OCI-LY1 (cell line): ENCODE data around the gene CSH2.

ENCODE experiments used
- H2AFZ ChIP-seq: fragments of 200-600 bp; sonication (generic), shearing (Covaris generic); 2 replicates; pipeline ENCODE4 v1.6.0; 2014; ENCODE audit warnings: antibody characterized with exemption, mild to moderate bottlenecking, low read length
- H3F3A ChIP-seq: fragments of 200-600 bp; sonication (generic), shearing (Covaris generic); 2 replicates; pipeline ENCODE4 v1.6.0; 2014; ENCODE audit warnings: mild to moderate bottlenecking, antibody characterized with exemption, low read length, moderate library complexity; ENCODE audit not compliant: insufficient read depth
- H3K27ac ChIP-seq: fragments of 200-600 bp; sonication (generic); 2 replicates; pipeline ENCODE4 v1.5.1; 2014; ENCODE audit warnings: low read length, mixed run types, mild to moderate bottlenecking, low read depth; ENCODE audit not compliant: poor library complexity, severe bottlenecking
- H3K27me3 ChIP-seq: fragments of 200-600 bp; sonication (generic); 2 replicates; pipeline ENCODE4 v1.6.0; 2014; ENCODE audit warnings: antibody characterized with exemption, mild to moderate bottlenecking, low read length, moderate library complexity; ENCODE audit not compliant: insufficient read depth
- H3K36me3 ChIP-seq: fragments of 200-600 bp; sonication (generic); 2 replicates; pipeline ENCODE4 v1.6.1; 2014; ENCODE audit warnings: mild to moderate bottlenecking, antibody characterized with exemption, low read length, moderate library complexity, mixed read lengths; ENCODE audit not compliant: insufficient read depth
- H3K4me1 ChIP-seq: fragments of 200-600 bp; sonication (generic); 2 replicates; pipeline ENCODE4 v1.5.1; 2014; ENCODE audit warnings: mild to moderate bottlenecking, low read length, moderate library complexity; ENCODE audit not compliant: insufficient read depth, severe bottlenecking
- H3K4me2 ChIP-seq: fragments of 200-600 bp; sonication (generic), shearing (Covaris generic); 2 replicates; pipeline ENCODE4 v1.6.1; 2014; ENCODE audit warnings: low read length
- H3K4me3 ChIP-seq: fragments of 200-600 bp; sonication (generic); 2 replicates; pipeline ENCODE4 v1.5.1; 2014; ENCODE audit warnings: low read length, low read depth, mild to moderate bottlenecking, mixed read lengths; ENCODE audit not compliant: poor library complexity, severe bottlenecking
- H3K79me2 ChIP-seq: fragments of 200-600 bp; shearing (Covaris generic); 2 replicates; pipeline ENCODE4 v1.6.1; 2016; ENCODE audit warnings: mixed run types, low read length, mixed read lengths; ENCODE audit not compliant: insufficient read depth
- H3K9ac ChIP-seq: fragments of 200-600 bp; sonication (generic), shearing (Covaris generic); 2 replicates; pipeline ENCODE4 v1.6.1; 2014; ENCODE audit warnings: mild to moderate bottlenecking, low read length, mixed read lengths
- H3K9me2 ChIP-seq: fragments of 200-600 bp; sonication (generic), shearing (Covaris generic); 2 replicates; pipeline ENCODE4 v1.6.1; 2014; ENCODE audit warnings: low read depth, mild to moderate bottlenecking, low read length, mixed read lengths
- H3K9me3 ChIP-seq: fragments of 200-600 bp; shearing (Covaris generic); 2 replicates; pipeline ENCODE4 v1.6.1; 2014; ENCODE audit warnings: low read length, mixed read lengths
- H4K20me1 ChIP-seq: fragments of 200-600 bp; sonication (generic), shearing (Covaris generic); 2 replicates; pipeline ENCODE4 v1.6.0; 2016; ENCODE audit warnings: mild to moderate bottlenecking, low read length; ENCODE audit not compliant: insufficient read depth
- EZH2 ChIP-seq: fragments of 200-600 bp; sonication (generic), shearing (Covaris generic); IDR thresholded peaks from 2 replicates; pipeline ENCODE4 v1.8.0; 2017; ENCODE audit warnings: borderline replicate concordance, mixed run types, mild to moderate bottlenecking, antibody characterized with exemption, low read length, moderate library complexity, mixed read lengths
- TF ChIP-seq, protein P1 (sequence below): fragments of 200-600 bp; sonication (generic), shearing (Covaris generic); IDR thresholded peaks from 2 replicates; pipeline ENCODE4 v1.5.1; 2017; ENCODE audit warnings: mild to moderate bottlenecking, antibody characterized with exemption, low read length, moderate library complexity, mixed read lengths

The CSH2 gene

DNA sequence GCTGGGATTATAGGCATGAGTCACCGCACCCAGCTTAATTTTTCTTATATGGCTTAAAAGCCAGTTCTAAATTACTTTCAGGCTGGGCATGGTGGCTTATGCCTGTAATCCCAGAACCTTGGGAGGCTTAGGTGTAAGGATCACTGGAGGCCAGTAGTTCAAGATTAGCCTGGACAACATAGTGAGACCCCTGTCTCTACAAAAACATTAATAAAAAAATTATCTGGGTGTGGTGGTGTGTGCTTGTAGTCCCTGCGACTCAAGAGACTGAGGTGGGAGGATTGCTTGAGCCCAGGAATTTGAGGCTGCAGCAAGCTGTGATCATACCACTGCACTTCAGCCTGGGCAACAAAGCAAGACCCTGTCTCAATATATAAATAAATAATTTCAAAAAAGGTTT, 20.2 kb downstream of the CSH2 start:
- no peaks in the 10 kb centered on the region; the same call in 1 of the 2 replicates for H3K36me3 ChIP-seq
- H3K4me1 ChIP-seq: peaks cover 6% of the 10 kb centered on the region
- no peak overlapping the region for H3K4me3 ChIP-seq
- no peak overlapping the region for H3K27ac ChIP-seq
- H2AFZ ChIP-seq: no peak overlapping the region
- TF ChIP-seq EZH2: no peak
- TF ChIP-seq, protein P1, sequence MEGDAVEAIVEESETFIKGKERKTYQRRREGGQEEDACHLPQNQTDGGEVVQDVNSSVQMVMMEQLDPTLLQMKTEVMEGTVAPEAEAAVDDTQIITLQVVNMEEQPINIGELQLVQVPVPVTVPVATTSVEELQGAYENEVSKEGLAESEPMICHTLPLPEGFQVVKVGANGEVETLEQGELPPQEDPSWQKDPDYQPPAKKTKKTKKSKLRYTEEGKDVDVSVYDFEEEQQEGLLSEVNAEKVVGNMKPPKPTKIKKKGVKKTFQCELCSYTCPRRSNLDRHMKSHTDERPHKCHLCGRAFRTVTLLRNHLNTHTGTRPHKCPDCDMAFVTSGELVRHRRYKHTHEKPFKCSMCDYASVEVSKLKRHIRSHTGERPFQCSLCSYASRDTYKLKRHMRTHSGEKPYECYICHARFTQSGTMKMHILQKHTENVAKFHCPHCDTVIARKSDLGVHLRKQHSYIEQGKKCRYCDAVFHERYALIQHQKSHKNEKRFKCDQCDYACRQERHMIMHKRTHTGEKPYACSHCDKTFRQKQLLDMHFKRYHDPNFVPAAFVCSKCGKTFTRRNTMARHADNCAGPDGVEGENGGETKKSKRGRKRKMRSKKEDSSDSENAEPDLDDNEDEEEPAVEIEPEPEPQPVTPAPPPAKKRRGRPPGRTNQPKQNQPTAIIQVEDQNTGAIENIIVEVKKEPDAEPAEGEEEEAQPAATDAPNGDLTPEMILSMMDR: no peak
- H3K4me2 ChIP-seq: no peak overlapping the region
- H4K20me1 ChIP-seq: no peaks in the 10 kb centered on the region
- 0 out of 2 replicates have a peak, but pooled peaks cover 7% of the 10 kb centered on the region for H3K27me3 ChIP-seq
- no peaks in the 10 kb centered on the region for H3K9me2 ChIP-seq
- H3K9me3 ChIP-seq: no peaks in the 10 kb centered on the region
- H3K79me2 ChIP-seq: no peaks in the 10 kb centered on the region
- H3K9ac ChIP-seq: no peak overlapping the region
- no peaks in the 10 kb centered on the region for H3F3A ChIP-seq

DNA sequence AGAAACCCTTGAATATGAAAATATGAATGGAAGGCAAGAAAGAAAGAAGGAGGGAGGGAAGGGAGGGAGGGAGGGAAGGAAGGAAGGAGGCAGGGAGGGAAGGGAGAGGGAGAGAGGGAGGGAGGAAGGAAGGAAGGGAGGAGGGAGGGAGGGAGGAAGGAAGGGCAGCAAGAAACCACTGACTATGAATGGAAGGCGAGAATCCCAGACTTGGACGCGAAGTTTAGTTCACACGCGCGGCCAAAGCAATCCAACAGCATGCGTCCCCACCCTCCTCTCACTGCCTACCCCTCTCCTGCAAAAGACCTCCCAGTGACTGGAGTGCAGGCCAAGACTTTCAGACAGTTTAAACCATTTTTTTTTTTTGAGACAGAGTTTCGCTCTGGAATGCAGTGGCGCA, 23.1 kb downstream of the CSH2 start:
- Histone ChIP-seq H3K4me1 (peaks cover 6% of the 10 kb centered on the region), H3K27me3 (0 out of 2 replicates have a peak, but pooled peaks cover 7% of the 10 kb centered on the region), H3K9me3 (no peaks in the 10 kb centered on the region), H3K9ac (no peak overlapping the region), H3K4me3 (no peak overlapping the region), H4K20me1 (no peaks in the 10 kb centered on the region), H2AFZ (no peak overlapping the region), H3K36me3 (no peaks in the 10 kb centered on the region; the same call in 1 of the 2 replicates), H3K4me2 (no peak overlapping the region), H3K27ac (no peak overlapping the region), H3K9me2 (no peaks in the 10 kb centered on the region), H3F3A (no peaks in the 10 kb centered on the region), H3K79me2 (no peaks in the 10 kb centered on the region)
- TF ChIP-seq, protein P1: no peak
- TF ChIP-seq EZH2: no peak

DNA sequence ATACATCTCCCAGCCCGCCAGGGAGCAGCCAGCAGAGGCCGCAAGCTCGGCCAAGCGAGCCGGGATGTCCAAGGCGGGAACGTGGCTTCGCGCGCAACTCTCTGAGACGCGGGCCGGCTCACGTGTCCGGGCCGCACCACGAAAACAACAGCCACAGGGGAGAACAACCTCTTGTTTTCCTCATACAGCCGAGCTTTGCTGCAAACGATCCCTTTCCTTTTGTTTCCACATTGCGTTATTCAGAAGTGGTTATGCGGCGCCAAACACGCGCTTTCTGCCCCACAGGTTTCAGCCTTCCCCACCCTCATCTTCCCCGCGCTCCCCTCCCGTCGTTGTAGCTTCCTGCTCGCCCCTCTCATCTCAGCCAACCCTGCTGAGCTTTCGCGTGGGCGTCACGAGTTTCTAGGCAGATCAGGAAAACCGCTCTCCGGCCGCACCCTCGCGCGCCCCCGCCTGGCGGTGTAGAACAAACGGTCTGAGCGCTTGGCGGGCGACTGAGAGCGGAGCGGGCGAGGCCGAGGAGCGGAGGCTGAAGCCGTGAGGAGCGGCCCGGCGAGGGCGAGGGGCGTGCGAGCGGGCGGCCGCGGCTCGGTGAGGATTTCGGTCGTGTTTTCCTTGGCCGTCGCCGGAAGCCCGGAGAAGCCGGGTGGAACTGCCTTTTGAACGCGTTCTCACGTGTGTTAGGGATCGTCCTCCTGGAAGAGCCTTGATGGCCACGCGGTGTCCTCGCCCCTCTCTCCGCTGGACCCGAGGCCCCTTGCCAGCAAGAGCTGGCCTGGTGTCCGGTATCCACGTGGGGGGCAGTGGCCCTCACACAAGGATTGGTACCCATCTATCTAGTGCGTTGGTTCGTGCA, 24.4 kb downstream of the CSH2 start:
- Histone ChIP-seq H2AFZ (peak overlapping the region; percentile 81), H3K79me2 (no peaks in the 10 kb centered on the region), H3K4me1 (peaks cover 9% of the 10 kb centered on the region), H3K9me2 (no peaks in the 10 kb centered on the region), H3K9ac (no peak overlapping the region), H3K4me2 (peak overlapping the region; percentile 61), H4K20me1 (no peaks in the 10 kb centered on the region), H3K36me3 (no peaks in the 10 kb centered on the region; the same call in 1 of the 2 replicates), H3K27me3 (0 out of 2 replicates have a peak, but pooled peaks cover 7% of the 10 kb centered on the region), H3K27ac (no peak overlapping the region), H3F3A (0 out of 2 replicates have a peak, but pooled peaks cover under 1% of the 10 kb centered on the region), H3K4me3 (peak overlapping the region; percentile 32), H3K9me3 (no peaks in the 10 kb centered on the region)
- no peak for TF ChIP-seq EZH2
- TF ChIP-seq, protein P1: peak; percentile 60
